DOHH2 (cell line): ENCODE results near the gene CSNK2B.

ENCODE experiments used
- H3F3A ChIP-seq: fragments of 200-600 bp; sonication (generic), shearing (Covaris generic); 2 replicates; pipeline ENCODE4 v1.6.0; 2016; ENCODE audit warnings: antibody characterized with exemption, mild to moderate bottlenecking; ENCODE audit not compliant: control insufficient read depth, insufficient read depth
- H3K27ac ChIP-seq: fragments of 200-600 bp; sonication (generic); 2 replicates; pipeline ENCODE4 v1.5.1; 2014; ENCODE audit warnings: low read depth, mild to moderate bottlenecking, low read length, moderate library complexity
- H3K27me3 ChIP-seq: fragments of 200-600 bp; sonication (generic); 2 replicates; pipeline ENCODE4 v1.6.1; 2014; ENCODE audit warnings: mild to moderate bottlenecking, low read length, mixed read lengths; ENCODE audit not compliant: control insufficient read depth
- H3K36me3 ChIP-seq: fragments of 200-600 bp; sonication (generic); 2 replicates; pipeline ENCODE4 v1.6.1; 2014; ENCODE audit warnings: mild to moderate bottlenecking, low read length, moderate library complexity, mixed read lengths; ENCODE audit not compliant: control insufficient read depth
- H3K4me1 ChIP-seq: fragments of 200-600 bp; sonication (generic); 2 replicates; pipeline ENCODE4 v1.6.1; 2014; ENCODE audit warnings: mild to moderate bottlenecking, low read length, mixed read lengths; ENCODE audit not compliant: control insufficient read depth
- H3K4me2 ChIP-seq: fragments of 200-600 bp; sonication (generic); 2 replicates; pipeline ENCODE4 v1.6.0; 2014; ENCODE audit warnings: mild to moderate bottlenecking, low read length, moderate library complexity
- H3K4me3 ChIP-seq: fragments of 200-600 bp; sonication (generic); 2 replicates; pipeline ENCODE4 v1.5.1; 2014; ENCODE audit warnings: mild to moderate bottlenecking, low read length, mixed read lengths
- H3K79me2 ChIP-seq: fragments of 200-600 bp; sonication (generic); 2 replicates; pipeline ENCODE4 v1.6.1; 2014; ENCODE audit warnings: mild to moderate bottlenecking, low read length, mixed read lengths; ENCODE audit not compliant: control insufficient read depth
- H3K9me2 ChIP-seq: fragments of 200-600 bp; sonication (generic); replicated peaks from 2 replicates; pipeline ENCODE4 v1.6.1; 2014; ENCODE audit warnings: mild to moderate bottlenecking, low read length, mixed read lengths; ENCODE audit not compliant: control insufficient read depth
- H3K9me3 ChIP-seq: fragments of 200-600 bp; sonication (generic); 2 replicates; pipeline ENCODE4 v1.6.1; 2014; ENCODE audit warnings: antibody characterized with exemption, low read length, mixed read lengths; ENCODE audit not compliant: control insufficient read depth, insufficient read depth
- H4K20me1 ChIP-seq: fragments of 200-600 bp; sonication (generic); 2 replicates; pipeline ENCODE4 v1.6.0; 2014; ENCODE audit warnings: low read depth, mild to moderate bottlenecking, antibody characterized with exemption, low read length, moderate library complexity; ENCODE audit not compliant: control insufficient read depth, insufficient read depth
- EZH2phosphoT487 ChIP-seq: fragments of 200-600 bp; sonication (generic); IDR thresholded peaks from 2 replicates; pipeline ENCODE4 v1.6.1; 2017; ENCODE audit warnings: borderline replicate concordance, mild to moderate bottlenecking, antibody characterized with exemption, low read length, moderate library complexity, mixed read lengths
- TF ChIP-seq, protein P1 (sequence below): fragments of 200-600 bp; sonication (generic); IDR thresholded peaks from one replicate; pipeline ENCODE4 v1.5.1; 2014; ENCODE audit warnings: antibody characterized with exemption, mild to moderate bottlenecking, low read depth, low read length; ENCODE audit not compliant: poor library complexity, severe bottlenecking

Gene CSNK2B

DNA sequence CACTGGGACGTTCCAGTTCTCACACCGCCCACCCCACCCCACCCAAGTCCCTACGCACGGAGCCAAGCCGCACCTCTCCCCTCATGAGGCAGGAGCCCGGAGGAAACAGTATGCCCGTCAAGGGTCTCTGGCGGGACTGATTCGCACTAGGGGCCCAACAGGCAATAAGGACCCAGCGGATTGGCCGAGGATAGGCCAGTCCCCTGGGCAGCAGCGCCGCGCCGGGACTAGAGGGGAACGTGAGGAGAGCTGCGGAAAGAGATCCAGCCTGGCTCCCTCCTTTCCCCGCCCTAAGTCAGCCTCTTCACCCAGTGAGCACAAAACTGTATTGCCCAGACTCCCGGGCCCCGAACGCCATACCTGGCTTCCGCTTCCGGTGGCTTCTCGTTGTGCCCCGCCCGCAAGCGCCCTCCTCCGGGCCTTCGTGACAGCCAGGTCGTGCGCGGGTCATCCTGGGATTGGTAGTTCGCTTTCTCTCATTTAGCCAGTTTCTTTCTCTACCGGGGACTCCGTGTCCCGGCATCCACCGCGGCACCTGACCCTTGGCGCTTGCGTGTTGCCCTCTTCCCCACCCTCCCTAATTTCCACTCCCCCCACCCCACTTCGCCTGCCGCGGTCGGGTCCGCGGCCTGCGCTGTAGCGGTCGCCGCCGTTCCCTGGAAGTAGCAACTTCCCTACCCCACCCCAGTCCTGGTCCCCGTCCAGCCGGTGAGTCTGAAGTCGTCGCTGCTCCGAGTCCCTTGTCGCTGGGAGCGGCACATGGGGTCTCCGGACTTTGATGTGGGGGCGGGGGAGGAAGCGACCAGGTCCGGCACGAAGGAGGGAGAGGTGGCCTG lies at the start of gene CSNK2B:
Gene CSNK2B, plus strand, starts transcription at position 580 of the 836 bp plus-strand sequence. CDS start 752 bp downstream, outside the sequence.
- peak within 1 kb of the TSS; percentile 99 for H3K4me2 ChIP-seq
- peak within 1 kb of the TSS; percentile 97 for H3K27ac ChIP-seq
- peaks cover 68% of the 10 kb centered on the region for H3K79me2 ChIP-seq
- peaks cover 88% of the 10 kb centered on the region for H3K36me3 ChIP-seq
- H3K9me2 ChIP-seq = no peaks in the 10 kb centered on the region
- H3K4me3 ChIP-seq = peak within 1 kb of the TSS; percentile 95
- H3K4me1 ChIP-seq = peaks cover 49% of the 10 kb centered on the region
- H3K27me3 ChIP-seq = no peaks in the 10 kb centered on the region
- TF ChIP-seq EZH2phosphoT487 = no peak
- TF ChIP-seq, protein P1, sequence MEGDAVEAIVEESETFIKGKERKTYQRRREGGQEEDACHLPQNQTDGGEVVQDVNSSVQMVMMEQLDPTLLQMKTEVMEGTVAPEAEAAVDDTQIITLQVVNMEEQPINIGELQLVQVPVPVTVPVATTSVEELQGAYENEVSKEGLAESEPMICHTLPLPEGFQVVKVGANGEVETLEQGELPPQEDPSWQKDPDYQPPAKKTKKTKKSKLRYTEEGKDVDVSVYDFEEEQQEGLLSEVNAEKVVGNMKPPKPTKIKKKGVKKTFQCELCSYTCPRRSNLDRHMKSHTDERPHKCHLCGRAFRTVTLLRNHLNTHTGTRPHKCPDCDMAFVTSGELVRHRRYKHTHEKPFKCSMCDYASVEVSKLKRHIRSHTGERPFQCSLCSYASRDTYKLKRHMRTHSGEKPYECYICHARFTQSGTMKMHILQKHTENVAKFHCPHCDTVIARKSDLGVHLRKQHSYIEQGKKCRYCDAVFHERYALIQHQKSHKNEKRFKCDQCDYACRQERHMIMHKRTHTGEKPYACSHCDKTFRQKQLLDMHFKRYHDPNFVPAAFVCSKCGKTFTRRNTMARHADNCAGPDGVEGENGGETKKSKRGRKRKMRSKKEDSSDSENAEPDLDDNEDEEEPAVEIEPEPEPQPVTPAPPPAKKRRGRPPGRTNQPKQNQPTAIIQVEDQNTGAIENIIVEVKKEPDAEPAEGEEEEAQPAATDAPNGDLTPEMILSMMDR = no peak
- H3F3A ChIP-seq = peaks cover 11% of the 10 kb centered on the region
- peaks cover 11% of the 10 kb centered on the region; the same call in 1 of the 2 replicates for H4K20me1 ChIP-seq
- H3K9me3 ChIP-seq = no peaks in the 10 kb centered on the region

DNA sequence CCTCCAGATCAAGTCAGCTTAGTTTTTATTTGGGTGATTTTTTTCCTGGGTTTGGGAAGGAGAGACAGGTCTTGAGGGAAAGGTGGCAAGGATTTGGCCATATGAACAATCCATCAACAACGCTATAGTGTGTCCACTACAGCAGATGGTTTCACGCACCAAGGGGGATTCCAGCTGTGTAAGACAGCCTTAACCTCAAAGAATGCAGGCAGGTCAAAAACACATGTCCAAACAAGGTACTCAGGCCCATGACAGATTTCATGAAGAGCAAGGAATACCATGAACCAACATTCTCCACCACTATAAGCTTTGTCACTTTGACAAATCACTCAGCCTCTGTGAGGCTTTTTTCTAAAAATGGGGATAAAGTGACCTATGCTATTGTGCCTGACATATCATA lies 48.9 kb upstream of the CSNK2B start:
- H3K4me2 ChIP-seq = peak overlapping the region; percentile 93
- peaks cover 14% of the 10 kb centered on the region for H3K36me3 ChIP-seq
- no peaks in the 10 kb centered on the region for H3K9me2 ChIP-seq
- no peaks in the 10 kb centered on the region for H3K27me3 ChIP-seq
- H3K79me2 ChIP-seq = peaks cover 24% of the 10 kb centered on the region
- peak overlapping the region; percentile 81 for H3K4me3 ChIP-seq
- peaks cover 22% of the 10 kb centered on the region for H3F3A ChIP-seq
- no peak overlapping the region for H3K27ac ChIP-seq
- no peaks in the 10 kb centered on the region for H3K9me3 ChIP-seq
- H4K20me1 ChIP-seq = peaks cover 5% of the 10 kb centered on the region; the same call in 1 of the 2 replicates
- TF ChIP-seq EZH2phosphoT487 = no peak
- TF ChIP-seq, protein P1 = no peak
- peaks cover 44% of the 10 kb centered on the region for H3K4me1 ChIP-seq

DNA sequence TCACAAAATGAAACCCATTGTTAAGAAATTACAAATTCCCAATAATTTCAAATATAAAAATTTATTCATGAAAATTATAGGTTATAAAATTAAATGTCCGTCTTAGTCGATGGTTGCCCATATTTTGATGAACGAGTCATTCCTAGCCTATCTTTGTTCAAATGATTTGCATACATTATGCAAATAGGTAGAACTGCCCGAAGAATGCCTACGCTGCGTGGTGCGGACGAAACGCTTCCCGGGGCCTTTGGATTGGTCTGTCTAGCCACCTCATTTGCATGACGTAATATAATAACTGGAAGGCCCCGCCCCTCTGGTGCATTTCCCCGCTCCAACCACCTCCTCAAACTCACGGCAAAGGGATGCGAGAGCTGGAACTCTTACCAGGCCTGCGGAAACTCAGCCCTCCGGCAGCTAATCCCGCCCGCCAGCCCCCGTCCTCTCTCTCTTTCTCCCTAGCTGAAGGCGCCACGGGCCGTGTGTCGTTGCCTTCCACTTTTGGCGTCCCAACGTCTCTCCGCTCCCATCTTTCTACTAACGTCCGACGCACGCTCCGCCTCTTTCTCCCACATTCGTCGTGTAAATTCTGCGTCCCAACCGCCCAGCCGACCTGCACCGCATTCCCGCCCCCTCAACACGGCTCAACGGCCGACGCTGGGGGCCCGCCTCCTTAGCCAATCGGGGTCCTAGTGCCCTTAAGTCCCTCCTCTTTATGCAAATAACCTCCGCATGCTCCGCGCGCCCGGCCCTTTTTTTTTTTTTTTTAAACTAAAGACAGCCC lies 45.9 kb upstream of the CSNK2B start:
- Histone ChIP-seq H3K27me3 (no peaks in the 10 kb centered on the region), H3K4me2 (peak overlapping the region; percentile 93), H3K9me3 (no peaks in the 10 kb centered on the region), H3F3A (peaks cover 16% of the 10 kb centered on the region), H3K4me1 (peaks cover 42% of the 10 kb centered on the region), H3K27ac (peak overlapping the region; percentile 99), H3K9me2 (no peaks in the 10 kb centered on the region), H3K36me3 (peaks cover 43% of the 10 kb centered on the region), H4K20me1 (peaks cover 14% of the 10 kb centered on the region), H3K4me3 (peak overlapping the region; percentile 93), H3K79me2 (peaks cover 52% of the 10 kb centered on the region)
- TF ChIP-seq EZH2phosphoT487 = no peak
- TF ChIP-seq, protein P1 = no peak
